HG03280 (cell line): ENCODE measurements around the gene DLG2.
"Not testable (repeated sequence)": the region's sequence is repeated elsewhere in the genome, so short reads cannot be mapped to it uniquely, and the experiment has no call there.

Source experiments
- ATAC-seq: cut with Tn5 transposase; IDR thresholded peaks from one replicate; pipeline ENCODE4 v1.9.1; 2021; ENCODE audit warnings: mild to moderate bottlenecking, moderate library complexity; ENCODE audit not compliant: unreplicated experiment

The DLG2 gene

DNA sequence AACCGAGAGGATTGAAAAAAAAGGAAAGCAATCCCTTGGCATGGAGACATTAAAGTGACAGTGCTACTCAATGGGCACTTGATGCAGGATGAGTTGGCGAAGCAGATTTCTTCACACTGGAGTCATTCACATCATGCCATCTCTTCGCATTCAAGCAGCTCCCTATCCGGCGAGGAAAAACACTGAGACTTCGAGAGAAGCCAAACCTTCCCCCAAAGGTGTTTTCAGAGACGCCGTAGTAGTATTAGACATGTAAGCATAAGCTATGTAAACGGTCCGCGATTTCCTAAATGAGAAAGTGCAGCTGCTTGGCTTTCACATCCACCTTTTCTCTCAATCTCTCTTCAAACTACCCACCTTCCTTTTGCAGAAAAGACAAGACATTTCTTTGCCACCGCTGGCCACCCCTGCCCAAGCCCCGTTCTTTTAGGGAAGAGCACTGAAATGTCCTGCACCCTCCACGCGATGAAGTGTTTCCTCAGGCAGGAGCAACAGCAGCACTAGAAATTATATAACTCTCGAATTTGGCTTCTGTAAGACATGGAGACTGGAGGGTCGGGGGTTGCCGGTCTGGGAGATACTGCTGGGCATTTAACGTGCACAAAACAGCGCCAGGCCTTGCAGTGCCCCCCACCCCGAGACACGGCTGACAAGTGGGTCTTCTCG lies at the start of gene DLG2:
TSS of gene DLG2 (minus strand) at position 13 of the 666 bp plus-strand sequence.
- no peak for ATAC-seq

DNA sequence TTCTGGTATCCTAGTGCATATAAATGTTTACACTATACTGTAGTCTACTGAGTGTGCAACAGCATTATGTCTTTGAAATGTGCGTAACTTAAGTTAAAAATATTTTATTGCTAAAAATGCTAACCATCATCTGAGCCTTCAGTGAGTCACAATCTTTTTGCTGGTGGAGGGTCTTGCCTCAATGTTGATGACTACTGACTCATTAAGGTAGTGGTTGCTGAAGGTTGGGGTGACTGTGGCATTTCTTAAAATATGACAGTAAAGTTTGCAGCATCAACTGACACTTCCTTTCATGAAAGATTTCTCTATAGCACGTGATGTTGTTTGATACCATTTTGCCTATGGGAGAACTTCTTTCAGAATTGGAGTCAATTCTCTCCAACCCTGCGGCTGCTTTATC lies 46.2 kb upstream of the DLG2 start:
- no peak for ATAC-seq

DNA sequence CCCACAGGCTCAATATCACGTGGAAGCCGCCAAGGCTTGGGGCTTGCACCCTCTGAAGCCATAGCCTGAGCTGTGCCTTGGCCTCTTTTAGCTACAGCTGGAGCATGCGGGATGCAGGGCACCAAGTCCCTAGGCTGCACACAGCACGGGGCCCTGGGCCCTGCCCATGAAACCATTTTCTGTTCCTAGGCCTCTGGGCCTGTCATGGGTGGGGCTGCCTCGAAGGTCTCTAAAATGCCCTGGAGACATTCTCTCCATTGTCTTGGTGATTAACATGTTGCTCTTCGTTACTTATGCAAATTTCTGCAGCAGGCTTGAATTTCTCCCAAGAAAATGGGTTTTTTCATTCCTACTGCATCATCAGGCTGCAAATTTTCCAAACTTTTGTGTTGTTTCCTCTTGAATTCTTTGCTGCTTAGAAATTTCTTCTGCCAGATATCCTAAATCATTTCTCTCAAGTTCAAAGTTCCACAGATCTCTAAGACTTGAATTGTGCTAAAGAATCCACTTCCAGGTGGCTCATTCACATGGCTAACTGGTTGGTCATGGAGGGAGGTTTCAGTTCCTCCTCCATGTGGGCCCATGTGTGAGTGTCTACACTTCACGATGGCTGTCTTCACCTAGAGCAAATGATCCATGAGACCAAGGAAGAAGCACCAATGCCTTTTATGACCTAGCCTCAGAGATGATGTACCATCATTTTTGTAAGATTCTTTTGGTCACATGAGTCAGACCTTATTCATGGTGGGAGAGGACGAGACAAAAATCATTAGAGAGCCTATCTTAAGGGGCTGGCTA lies 45.2 kb upstream of the DLG2 start:
- no peak for ATAC-seq

DNA sequence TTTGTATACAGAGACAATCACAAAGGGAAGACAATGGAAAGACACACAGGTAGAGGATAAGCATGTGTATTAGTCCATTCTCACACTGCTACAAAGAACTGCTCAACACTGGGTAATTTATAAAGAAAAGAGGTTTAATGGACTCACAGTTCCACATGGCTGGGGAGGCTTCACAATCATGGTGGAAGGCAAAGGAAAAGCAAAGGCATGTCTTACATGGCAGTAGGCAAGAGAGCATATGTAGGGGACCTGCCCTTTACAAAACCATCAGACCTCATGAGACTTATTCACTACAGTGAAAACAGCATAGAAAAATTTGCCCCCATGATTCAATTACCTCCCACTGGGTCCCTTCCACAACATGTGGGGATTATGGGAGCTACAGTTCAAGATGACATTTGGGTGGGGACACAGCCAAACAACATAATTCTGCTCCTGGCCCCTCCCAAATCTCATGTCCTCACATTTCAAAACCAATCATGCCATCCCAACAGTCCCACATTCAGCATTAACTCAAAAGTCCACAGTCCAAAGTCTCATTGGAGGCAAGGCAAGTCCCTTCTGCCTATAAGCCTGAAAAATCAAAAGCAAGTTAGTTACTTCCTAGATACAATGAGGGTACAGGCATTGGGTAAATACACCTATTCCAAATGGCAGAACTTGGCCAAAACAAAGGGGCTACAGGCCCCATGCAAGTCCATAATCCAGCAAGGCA lies 44.0 kb upstream of the DLG2 start:
- not testable (repeated sequence) for ATAC-seq

DNA sequence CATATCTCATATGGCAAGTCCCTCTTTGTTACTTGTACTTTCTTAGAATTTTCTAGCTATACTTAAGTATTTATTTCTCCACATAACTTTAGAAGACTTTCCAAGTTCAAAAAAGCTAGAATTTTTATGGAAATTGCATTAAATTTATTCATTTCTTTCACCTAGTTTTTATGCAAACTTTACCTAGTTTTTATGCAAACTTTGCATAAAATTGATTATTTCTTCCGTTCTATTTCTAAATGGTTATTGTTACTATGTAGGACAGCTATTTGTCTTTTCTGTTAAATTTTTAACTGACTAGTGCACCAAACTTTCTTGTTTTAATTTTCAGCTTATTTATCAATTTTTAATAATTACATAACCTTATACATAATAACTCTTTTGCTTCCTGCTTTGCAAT lies 41.0 kb upstream of the DLG2 start:
- ATAC-seq, result no peak

DNA sequence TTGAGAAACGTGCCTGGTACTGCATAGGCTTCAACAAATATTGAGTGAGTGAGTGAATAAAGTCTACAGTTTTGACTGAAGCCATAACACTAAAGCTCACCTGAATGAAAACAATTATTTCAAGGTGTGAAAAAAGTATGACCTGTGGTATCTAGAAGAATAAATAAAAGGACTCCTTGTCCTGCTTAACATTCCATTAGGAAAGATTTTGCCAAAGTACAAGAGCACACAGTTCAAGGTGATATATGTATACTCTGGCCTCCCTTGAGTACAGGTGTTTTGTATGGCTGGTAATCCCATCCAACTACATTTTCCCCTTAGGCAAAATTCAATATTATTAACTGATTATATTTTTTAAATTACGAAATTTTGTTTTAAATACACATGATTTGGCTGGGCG lies 39.5 kb upstream of the DLG2 start:
- no peak for ATAC-seq

DNA sequence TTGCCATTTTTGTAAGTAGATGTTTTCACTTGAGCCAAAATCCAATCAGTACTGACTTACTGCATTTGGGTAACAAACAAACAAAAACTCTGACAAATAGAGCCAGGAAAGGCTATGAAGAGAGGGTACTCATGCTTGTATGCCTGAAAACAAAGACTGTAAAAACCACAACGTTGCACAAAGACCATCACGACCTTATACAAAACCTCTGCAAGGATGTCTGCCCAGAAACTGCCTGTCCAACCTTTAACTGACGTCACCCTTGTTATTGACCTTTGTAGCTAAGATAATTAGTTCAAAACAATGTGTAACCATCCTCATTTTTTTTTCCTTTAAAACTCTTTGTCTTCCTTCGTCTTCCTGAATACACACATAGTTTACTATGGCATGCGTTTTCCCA lies 38.6 kb upstream of the DLG2 start:
- no peak for ATAC-seq

DNA sequence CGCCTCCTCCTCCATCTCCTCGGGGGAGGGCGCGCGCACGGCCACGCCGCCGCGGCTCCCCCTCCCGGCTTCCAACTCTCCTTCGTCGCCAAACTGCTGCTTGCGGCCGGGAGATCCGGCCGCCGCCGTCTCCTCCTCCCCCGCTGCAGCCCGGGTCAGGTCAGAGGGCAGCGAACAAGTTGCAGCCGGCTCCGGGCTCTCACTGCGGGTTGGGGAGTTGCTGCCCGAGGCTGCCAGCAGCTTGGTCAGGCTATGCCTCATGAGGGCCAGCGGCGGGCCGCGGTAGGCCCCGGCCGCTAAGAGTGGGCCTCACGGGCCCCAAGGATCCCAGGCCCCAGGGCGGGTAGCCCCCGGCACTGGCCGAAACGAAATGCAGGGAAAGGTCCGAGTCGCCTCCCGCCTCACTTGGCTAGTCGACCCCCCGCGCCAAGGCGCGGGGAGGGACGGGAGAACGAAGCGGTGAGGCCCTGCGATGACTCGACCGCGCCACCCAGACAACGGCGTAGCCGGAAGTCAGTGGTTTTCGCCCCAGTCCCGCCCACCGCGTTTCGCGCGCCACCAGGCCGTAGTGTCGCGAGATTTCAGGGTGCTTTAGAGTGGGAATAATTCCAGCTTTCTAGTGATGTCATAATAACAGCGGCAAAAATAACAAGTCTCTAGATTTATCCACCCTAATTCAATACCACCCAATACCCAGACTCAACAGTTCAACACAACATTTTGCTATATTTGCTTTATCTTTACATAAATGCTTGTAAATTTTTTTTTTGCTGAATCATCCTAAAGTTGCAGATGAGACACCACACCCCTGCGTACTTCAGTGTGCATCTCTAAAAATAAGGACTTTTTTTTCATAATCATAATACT lies 37.7 kb upstream of the DLG2 start, which contains the start of gene CREBZF:
TSS of gene CREBZF (minus strand) at position 515 of the 867 bp plus-strand sequence. CDS start at position 261, 254 bp downstream.
- peak; percentile 88 for ATAC-seq

DNA sequence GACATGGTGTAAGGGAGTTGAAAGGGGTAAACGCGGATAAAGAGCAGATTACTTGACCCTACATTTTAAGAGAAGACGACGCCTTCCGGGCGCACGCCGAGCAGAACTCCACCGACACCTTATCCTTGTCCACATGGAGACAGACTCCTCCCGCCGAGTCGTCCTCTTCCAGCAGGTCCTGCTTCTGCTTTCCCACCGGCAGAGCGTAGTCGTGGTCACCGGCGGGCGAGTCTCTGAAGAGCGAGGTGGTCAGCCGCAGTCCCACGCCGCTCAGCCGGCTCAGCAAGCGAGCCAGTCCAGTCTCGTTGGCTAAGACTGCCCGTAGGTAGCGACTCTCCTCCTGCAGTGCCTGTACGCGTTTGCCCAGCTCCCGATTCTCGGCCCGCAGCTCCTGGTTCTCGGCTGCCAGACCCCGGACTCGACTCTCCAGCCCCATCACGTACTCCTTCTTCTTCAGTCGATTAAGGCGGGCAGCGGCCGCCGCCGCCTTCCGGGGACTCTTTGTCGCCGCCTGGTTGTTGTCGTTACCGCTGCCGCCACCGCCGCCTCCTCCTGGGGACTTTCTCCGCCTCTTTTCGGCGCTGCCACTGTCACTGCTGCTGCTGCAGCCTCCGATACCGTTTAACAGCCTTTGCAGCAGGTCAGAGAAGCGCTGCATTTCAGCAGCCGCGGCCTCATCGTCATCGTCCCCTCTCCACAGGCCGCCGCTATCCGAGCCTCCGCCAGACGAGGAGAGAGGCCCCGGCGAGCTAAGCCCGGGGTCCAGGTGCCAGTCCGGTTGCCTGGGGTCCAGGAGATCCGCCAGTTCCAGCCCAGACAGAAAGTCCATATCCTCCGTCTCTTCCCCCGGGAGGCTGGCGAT lies 36.8 kb upstream of the DLG2 start:
- peak; percentile 74 for ATAC-seq

DNA sequence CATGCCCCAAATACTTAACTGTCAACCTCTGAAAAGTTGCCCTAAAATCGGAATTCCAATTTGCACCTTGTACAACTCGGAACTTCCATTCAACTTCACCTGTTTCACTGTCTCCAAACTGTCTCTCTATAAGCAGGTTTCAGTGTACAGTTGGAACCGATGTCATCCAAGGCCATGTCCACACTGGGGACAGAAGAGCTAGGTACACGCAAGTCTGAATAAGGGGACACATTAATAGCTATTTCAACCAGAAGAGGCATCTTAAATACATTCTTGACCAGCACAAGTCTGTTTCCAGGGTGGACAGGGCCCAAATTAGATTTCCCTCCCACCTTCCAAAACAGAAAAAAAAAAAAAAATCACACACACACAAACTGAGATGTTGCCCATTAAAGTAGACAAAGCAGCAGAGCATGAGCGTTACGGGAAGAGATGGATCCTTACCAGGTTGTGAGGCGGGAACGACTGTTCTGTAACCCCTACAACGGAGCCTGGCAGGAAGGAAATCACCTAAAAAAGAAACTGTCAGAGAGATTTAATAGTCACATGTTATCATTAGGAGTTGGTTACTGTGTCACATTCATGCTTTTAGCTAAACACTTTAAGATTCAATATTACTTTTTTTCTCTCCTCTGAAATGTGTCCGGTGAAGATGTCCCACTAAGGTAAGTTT lies 36.1 kb upstream of the DLG2 start:
- ATAC-seq, result no peak

DNA sequence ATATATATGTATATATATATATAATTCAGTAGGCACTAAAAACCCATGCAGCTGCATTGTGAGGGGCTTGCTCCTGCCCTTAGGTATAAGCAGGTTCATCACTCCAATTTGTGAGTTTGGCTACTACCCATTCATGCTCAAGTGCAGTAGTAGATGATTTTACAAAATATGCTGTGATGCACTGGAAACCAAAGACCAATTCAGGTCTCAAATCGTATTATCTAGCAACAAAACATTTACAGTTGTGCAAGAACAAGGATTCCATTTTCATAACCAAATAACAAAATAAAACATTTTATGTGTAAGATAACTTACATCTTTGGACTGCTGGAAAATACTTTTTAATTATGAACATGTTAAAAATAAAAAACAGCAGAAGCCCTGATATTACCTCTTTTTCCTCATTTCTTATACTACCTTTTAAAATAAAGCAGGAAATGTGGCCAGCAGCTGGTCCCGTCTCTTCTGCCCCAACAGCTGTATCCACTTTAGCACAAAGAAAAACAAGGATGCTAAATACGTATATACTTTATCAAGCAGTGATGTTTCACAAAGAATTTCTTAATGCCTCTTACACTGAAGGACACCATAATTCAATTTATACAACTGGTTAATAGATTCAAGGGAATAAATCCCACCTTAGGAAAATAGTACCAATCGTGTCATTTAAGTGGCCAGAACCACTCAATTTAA lies 35.0 kb upstream of the DLG2 start:
- ATAC-seq, result no peak

DNA sequence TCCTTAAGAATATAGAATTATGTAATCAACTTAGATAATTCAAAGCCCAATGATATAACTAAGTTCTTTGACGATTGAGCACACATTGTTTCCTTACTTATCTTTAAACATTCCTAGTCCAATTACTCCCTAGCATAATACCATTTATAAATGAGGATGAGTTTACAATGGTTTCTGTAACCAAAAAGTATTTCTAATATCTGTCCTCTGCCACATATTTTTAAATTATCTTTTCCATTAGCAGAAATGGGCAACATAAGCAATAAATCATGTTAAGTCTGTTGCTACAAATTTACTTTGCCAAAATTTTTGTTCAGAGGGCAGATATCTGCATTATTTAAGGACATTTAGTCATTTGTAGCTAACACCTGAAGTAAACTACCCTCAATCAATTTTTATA lies 31.0 kb upstream of the DLG2 start:
- no peak for ATAC-seq

DNA sequence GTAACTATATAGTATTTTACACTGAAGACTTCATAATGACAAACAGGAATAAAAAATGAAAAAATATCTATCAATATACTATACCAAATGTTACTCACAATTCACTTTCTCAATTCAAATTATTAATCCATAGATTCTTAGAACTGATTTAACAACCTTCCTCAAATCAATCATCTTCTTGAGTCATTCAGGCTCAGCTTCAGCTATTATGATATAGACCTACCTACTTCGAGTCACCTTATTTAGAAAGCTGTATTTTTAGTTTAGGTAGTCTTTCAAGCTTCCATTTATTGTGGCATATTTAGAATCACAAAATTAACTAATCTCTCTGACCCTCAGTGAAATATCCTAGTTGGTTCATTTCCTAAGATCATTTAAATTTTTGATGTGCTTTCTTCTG lies 29.6 kb upstream of the DLG2 start:
- ATAC-seq, result no peak

DNA sequence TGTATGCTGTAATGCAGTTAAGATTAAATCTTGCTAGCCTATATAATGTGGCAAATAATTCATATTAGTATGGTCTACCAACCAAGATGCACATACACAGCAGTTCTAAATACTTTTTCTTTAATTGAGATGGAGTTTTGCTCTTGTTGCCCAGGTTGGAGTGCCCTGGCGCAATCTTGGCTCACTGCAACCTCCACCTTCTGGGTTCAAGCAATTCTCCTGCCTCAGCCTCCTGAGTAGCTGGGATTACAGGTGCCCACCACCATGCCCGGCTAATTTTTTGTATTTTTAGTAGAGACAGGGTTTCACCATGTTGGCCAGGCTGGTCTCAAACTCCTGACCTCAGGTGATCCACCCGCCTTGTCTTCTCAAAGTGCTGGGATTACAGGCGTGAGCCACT lies 27.2 kb upstream of the DLG2 start:
- not testable (repeated sequence) for ATAC-seq

DNA sequence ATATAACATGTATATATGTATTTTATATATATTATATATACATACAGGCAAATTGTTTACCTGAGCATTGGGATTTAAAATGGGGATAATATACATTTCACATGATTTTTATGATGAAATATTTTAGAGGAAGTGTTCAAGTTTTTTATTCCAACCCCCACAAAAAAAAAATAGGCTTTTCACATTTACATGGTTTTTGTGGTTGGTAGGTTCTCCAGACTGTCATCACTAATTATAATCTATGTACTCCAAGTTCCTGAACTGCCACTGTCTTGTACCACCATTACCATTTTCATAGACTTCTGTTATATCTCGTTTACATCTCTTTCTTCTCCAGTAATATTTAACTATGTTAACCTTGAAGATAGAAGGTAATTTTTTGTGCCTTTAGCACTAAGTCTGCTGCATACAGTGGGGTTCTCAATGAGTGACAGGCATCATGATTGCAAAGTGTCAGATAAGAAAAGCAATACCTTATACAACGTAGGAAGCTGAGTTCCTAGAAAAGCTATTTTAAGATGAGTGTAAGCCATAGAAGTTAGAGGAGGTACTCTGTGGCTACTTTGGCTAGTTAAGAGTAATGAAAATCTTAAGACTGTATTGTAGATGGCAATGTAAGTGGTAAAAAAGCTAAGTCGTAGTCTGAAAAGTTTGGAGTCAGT lies 25.8 kb upstream of the DLG2 start:
- no peak for ATAC-seq

DNA sequence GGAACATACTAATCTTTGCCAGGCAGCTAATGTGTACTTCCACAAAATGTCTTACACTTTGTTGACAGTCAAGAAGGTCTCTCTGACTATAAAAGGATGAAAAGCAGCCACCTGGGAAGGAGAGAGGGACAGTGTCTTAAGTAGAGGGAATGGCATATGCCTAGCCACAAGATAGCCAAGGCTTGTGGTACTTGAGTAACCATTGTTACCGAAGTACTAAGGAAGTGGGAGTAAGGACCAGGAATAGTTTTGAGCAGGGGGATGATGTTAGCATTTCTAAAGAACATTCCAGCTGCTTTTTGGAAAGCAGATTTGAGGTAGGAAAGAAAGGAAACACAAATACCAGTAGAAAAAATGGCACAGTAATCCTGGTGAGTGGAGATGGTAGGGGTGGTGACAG lies 24.0 kb upstream of the DLG2 start:
- ATAC-seq, result no peak

DNA sequence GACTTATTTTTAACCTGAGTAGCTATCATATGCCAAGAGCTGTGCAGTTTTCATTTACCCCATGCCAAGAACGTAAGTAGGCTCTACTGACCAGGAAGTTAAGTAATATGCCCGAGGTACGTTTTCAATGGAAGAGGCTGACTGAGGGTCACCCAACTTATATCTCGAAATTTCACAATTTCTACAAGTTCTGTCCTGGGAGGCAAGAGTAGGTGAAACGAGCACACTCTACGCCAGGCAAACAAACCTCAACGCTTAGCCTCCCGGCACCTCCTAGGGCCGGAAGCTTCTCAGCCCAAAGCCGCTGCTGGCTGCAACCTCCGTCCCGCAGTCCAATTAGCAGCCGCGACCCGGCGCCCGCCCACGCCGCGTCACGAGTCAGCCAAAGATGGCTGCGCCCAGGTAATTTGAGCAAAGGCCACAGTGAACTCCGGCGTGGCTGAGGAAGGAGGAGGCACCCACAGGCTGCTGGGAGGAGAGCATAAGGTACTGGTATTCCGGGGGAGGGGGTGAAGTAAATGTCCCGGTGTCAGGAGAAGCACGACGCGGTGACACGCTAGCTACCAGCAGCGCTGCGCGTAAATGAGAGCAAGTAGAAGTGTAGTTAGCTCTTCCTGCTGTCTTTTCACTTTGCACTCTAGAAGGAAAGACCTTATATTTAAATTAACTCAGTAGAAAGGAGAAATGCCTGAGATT lies 20.6 kb upstream of the DLG2 start, which contains the start of gene TMEM126A:
TSS of gene TMEM126A (plus strand) at position 364 of the 696 bp plus-strand sequence. CDS start 2,289 bp downstream, outside the sequence.
- ATAC-seq, result peak; percentile 100
